ENCODE measurements around the gene POLR3A.

The POLR3A gene

GRCh38 chr10:78045856-78046255, 16.5 kb upstream of the POLR3A start:
- no peak for DNase-seq

DNA sequence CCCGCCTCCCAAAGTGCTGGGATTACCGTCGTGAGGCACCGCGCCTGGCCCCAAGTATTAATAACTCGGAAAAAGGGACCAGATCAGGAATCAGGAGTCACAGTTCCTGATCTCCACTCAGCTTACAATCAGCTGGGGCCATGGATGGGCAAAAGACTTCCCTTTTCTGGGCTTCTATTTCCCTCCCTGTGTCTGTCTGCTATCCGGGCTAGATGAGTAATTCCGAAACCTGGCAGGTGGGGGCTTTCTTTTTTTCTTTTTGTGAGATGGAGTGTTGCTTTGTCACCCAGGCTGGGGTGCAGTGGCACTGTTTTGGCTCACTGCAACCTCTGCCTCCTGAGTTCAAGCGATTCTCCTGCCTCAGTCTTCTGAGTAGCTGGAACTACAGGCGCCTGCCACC, 15.9 kb upstream of the POLR3A start:
- peak; percentile 68 for DNase-seq

DNA sequence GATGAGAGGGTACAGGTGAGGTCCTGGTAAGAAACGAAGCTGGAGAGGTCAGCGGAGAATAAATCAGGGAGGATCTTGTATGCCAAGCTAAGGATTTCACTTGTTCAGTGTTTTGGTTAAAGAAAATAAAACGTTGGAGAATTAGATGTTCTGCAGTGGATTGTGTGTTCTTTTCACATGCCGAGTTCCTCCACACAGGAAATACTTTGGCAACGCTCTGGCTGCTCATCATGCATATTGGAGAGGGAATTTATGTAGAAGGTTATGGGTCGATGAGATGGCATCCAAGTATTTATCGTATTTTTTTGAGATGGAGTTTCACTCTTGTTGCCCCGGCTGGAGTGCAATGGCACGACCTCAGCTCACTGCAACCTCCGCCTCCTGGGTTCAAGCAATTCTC, 15.4 kb upstream of the POLR3A start:
- no peak for DNase-seq

GRCh38 chr10:78044179-78044578, 14.9 kb upstream of the POLR3A start:
- DNase-seq: no peak

- no peak for DNase-seq
These were observed 13.4 kb upstream of the POLR3A start for GRCh38 chr10:78042752-78043104.

DNA sequence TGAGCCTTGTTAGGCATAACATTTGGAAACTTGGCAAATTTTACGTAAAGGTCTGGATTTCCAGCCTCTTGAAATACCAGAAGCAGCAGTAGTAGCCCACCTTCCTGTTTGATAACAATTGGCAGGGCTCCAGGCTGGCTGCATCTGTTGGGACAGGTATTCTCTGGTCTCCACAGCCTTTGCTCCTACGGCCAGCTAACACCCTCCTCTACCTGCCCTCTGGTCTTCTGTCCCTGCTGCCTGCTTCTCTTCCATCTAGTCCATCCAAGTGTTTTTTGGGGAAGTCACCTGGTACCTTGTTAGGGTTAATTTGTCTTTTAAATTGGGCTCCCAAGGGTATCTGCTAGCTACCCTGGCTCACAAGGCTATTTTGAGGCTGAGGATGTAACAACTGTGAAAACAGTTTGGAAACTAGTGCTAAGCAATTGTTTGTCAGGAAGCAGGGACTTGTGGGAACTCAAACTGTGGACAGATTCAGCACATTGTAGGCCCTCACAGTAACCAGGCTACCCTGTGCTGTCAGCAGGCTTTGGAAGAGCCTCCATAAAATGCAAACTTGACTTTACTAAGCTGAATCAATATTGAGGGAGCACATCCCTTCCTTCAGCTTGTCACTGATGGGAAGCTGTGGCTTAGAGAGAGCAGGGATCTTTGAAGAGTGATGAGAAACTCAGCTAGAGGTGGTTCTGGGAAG, 12.9 kb upstream of the POLR3A start:
- no peak for DNase-seq

GRCh38 chr10:78041170-78042057, 12.1 kb upstream of the POLR3A start:
- no peak for DNase-seq

DNA sequence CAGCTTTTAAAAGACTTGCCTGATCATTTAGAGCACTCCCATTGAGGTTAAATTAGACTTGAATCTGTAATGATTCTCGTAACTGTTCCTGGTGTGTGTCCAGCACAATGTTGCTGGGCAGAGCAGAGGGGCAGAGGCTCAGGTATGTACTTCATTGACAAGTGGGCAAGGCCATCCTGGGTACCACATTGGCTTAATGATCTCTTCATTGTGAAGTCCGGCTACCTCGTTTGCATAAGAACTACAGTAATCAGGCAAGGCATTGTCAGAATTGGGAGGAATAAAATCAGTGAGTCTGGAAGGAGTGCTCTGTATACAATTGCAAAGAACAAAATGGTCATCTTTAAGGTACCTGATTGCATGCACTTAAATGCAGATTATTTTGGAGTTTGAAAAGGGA, 10.4 kb upstream of the POLR3A start:
- DNase-seq: no peak

- no peak for DNase-seq
These were observed 9.7 kb upstream of the POLR3A start for GRCh38 chr10:78038791-78039547.

- DNase-seq: no peak
These were observed 8.8 kb upstream of the POLR3A start for GRCh38 chr10:78038105-78038504.

- no peak for DNase-seq
These were observed 6.7 kb upstream of the POLR3A start for GRCh38 chr10:78035933-78036583.

GRCh38 chr10:78035437-78035836, 6.1 kb upstream of the POLR3A start:
- DNase-seq: no peak

DNA sequence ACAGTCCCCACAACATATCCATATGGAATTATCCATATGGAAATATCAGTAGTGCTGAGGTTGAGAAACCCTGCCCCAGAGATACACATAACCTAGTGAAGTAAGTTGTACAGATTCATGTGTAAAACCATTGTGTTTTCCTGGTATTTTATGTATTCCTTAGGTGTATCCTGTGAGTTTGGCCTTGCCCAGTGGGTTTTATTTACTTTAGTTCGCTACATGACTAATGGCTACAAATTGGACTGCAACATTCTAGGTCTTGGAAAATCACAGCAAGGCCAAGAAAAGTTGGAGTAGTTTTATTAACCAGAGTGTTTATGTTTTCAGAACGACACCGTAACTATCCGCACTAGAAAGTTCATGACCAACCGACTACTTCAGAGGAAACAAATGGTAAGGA, 5.7 kb upstream of the POLR3A start:
- DNase-seq: no peak

GRCh38 chr10:78033637-78034470, 4.5 kb upstream of the POLR3A start, which contains the start of gene RPS24:
Gene RPS24, plus strand, starts transcription at chr10:78033863. Its CDS starts 39 bp downstream, at chr10:78033902.
- DNase-seq: peak; percentile 95

- DNase-seq: no peak
These were observed 4.0 kb upstream of the POLR3A start for GRCh38 chr10:78033387-78033636.

DNA sequence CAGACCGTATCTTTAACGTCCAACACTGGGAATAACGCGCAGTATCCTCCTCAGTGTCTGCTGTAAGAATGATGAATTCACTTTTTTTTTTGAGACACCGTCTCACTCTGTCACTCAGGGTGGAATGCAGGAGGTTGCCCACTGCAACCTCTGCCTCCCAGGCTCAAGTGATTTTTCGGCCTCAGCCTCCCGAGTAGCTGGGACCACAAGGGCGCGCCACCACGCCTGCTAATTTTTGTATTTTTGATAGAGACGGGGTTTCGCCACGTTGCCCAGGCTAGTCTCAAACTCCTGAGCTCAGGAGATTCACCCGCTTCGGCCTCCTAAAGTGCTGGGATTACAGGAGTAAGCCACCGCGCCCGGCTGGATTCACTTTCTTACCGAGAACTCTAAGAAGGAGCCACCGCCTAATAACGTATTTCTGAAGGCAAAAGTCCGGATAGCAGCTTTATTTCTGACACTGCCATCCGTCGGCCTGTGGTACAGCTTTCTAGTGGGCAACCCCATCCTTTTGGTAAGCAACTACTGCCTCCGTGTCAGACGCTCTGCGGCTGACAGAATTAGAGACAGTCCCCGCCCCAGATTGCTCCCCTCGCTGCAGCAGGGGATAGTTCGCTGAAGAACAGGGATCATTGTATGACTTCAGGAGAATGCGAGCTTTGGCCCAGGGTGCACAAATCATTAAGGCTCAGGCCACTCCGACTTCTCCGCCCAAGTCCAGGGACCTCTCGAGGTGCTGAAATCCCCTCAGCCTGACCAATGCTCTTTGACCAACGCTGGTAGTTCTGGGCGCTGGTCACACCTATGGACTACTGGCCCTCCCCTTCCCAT, 662 bp downstream of the POLR3A start:
- DNase-seq: no peak

DNA sequence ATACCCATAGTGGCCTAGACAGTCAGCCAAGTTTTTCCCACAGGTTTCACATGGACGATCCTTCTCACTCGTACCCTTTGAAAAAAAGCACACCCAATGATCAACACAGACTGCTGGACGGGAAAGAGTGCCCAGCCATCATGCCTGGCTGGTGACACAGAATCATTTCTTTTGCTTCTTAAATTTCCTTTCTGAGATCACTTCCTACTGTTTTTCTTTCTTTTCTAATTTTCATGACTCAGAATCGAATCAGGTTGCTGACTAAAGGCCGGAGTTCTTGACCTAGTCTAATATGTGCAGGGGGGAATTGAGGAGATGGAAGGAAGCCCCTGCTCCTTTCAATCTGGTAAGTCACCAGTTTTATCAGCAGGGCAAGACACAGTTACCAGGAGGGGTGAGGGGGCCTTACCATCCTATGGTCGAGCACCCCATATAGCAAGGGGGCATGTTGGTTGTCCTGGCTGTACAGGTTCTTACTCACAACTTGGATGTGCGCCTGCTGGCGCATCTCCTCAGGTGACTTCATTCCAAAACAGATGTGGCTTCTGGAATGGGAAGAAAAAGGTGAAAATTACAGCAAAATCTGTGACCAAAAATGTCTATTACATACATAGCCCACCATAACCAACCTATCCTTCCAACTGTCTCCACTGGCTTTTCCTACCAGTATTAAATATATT, 3.5 kb downstream of the POLR3A start:
- DNase-seq: no peak

- DNase-seq: no peak
These were observed 5.6 kb downstream of the POLR3A start for GRCh38 chr10:78023741-78024140.

GRCh38 chr10:78021201-78021600, 8.1 kb downstream of the POLR3A start:
- no peak for DNase-seq

DNA sequence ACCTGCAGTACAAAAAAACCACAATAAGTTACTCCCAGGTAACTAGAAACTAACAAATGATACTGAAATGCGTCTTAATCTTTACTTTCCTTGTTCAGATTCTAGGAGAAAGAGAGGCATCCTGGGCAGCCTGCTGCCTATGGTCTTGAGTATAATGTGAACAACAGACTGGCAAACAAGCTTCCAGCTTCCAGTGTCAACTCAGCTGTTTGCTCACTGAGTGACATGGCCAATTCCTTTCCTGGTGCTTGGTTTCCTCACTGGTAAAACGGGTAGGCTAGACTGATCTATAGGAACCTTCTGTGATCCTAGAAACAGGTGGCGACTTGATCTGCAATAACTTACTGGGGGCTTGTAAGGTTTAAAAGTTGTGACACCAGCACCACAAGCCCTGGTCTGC, 10.1 kb downstream of the POLR3A start:
- DNase-seq: no peak

GRCh38 chr10:78017856-78018255, 11.5 kb downstream of the POLR3A start:
- no peak for DNase-seq

Data from RPMI8226 (cell line).